Stomach (tissue), 9 donors: Measurements from ENCODE around the gene RAB26. TPM values are rescaled to one million over a fixed set of nuclear protein-coding genes. Genes with fewer than 3 reads are reported as not detected.

Source experiments
- DNase-seq, 2 donors: peaks; one replicate each; pipeline versions ENCODE4 v3.0.0 to v3.0.0-alpha.2; 2013 to 2019
- H3K27ac ChIP-seq, 5 donors: fragments of 200-600 bp in 4 of 5; sonication (generic) in 4 of 5; one replicate each; pipeline ENCODE4 v1.5.1; 2013 to 2019; ENCODE audit warnings: mild to moderate bottlenecking in 1 of 5, moderate library complexity in 1 of 5
- H3K27me3 ChIP-seq, 3 donors: fragments of 200-600 bp; sonication (generic); one replicate each; pipeline ENCODE4 v1.5.1; 2017 to 2019; ENCODE audit warnings: mixed run types in 1 of 3
- H3K36me3 ChIP-seq, 4 donors: fragments of 200-600 bp; sonication (generic); 1 replicate in 3 of 4; 2 replicates in 1 of 4; pipeline ENCODE4 v1.5.1; 2016 to 2019
- H3K4me1 ChIP-seq, 4 donors: fragments of 200-600 bp; sonication (generic); one replicate each; pipeline ENCODE4 v1.5.1; 2016 to 2019
- H3K4me3 ChIP-seq, 4 donors: fragments of 200-600 bp; sonication (generic) in 3 of 4; one replicate each; pipeline ENCODE4 v1.5.1; 2016 to 2019; ENCODE audit warnings: mild to moderate bottlenecking in 1 of 4
- H3K9me3 ChIP-seq, 4 donors: fragments of 200-600 bp; sonication (generic); one replicate each; pipeline ENCODE4 v1.5.1; 2016 to 2019
- EP300 ChIP-seq: sonication (generic); formaldehyde crosslinking; IDR thresholded peaks from one replicate; pipeline ENCODE4 v1.6.1; 2017; ENCODE audit warnings: antibody characterized with exemption
- POLR2A ChIP-seq, 4 donors: fragments of 450-650 bp; IDR thresholded peaks; one replicate each; pipeline ENCODE4 v1.6.1; 2016; ENCODE audit warnings: antibody characterized with exemption in 4 of 4, control low read depth in 2 of 4, mild to moderate bottlenecking in 1 of 4, moderate library complexity in 1 of 4
- POLR2AphosphoS5 ChIP-seq, 3 donors: sonication (generic); formaldehyde crosslinking; IDR thresholded peaks; one replicate each; pipeline ENCODE4 v1.6.1; 2016; ENCODE audit warnings: antibody characterized with exemption in 3 of 3
- WGBS, 5 donors: extraction: QIAGEN DNeasy Blood & Tissue Kit in 3 of 5; methylation state at CpG; one replicate each; pipeline versions ENCODE4 v1.1.5 to v1.1.7; 2013 to 2018; 5-methylcytosine and 5-hydroxymethylcytosine counted together
- intact Hi-C: fragments of 100-400 bp; cut with DNase I; formaldehyde crosslinking; loops from one replicate; pipeline ENCODE4 v1.15.1; 2023; ENCODE audit warnings: low total_unique reads
- polyA plus RNA-seq, 3 donors: library from polyadenylated mRNA; stranded (reverse); fragments of 200-250 nt; gene quantifications; one replicate each; pipeline ENCODE4 v1.2.3, GENCODE V29; 2013
- total RNA-seq, 5 donors: library from RNA; depleted of rRNA; stranded (reverse); fragments of >200 nt; gene quantifications; one replicate each; pipeline versions ENCODE4 v1.1.0 to v1.2.3, GENCODE V29; 2014 to 2016
- TF ChIP-seq, protein P1 (sequence below), 7 experiments: fragments of 450-650 bp in 4 of 7; fragments of 200-600 bp in 3 of 7; sonication (generic) in 3 of 7; IDR thresholded peaks; one replicate each; pipeline ENCODE4 v1.5.1; 2016 to 2019; ENCODE audit warnings: antibody characterized with exemption in 7 of 7, control low read depth in 2 of 7, mild to moderate bottlenecking in 1 of 7
- donor health status: healthy with polysubstance abuse.
- donor health status: Bipolar disorder and iron deficiency.
- donor health status: healthy.

Gene RAB26
- total and polyA plus RNA-seq, 8 donors = 15.1 to 114 (median 27.2) TPM; not detected in 3

DNA sequence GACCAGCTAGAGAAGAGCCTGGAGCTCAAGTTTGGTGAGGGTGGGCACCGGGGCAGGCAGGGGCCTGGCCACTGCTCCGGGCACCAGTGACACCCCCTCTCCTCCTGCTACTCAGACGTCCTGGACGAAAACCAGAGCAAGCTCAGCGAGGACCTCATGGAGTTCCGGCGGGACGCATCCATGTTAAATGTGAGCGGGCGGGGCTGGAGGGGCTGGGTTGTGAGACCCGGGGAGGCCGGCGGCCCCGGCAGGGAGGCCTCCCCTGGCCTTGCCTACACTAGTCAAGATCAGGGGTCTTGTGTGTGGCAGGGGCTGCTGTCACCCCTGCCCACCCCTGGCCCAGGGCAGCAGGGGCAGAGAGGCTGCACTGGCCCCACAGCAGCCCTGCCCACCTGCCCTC is 24.9 kb downstream of the RAB26 start:
- DNase-seq = no peak
- Histone ChIP-seq H3K4me3 (no peak overlapping the region), H3K4me1 (peaks cover 0 to 9% (median 3%) of the 10 kb centered on the region in 4 donors), H3K9me3 (no peaks in the 10 kb centered on the region), H3K36me3 (peaks cover 70 to 100% (median 99%) of the 10 kb centered on the region in 4 donors), H3K27me3 (peaks cover 0 to 4% (median 0%) of the 10 kb centered on the region in 3 donors), H3K27ac (no peak overlapping the region)
- intact Hi-C loops = no loop called here
- TF ChIP-seq POLR2A (IDR thresholded peaks at IDR 0.05) = no peak
- TF ChIP-seq, protein P1, sequence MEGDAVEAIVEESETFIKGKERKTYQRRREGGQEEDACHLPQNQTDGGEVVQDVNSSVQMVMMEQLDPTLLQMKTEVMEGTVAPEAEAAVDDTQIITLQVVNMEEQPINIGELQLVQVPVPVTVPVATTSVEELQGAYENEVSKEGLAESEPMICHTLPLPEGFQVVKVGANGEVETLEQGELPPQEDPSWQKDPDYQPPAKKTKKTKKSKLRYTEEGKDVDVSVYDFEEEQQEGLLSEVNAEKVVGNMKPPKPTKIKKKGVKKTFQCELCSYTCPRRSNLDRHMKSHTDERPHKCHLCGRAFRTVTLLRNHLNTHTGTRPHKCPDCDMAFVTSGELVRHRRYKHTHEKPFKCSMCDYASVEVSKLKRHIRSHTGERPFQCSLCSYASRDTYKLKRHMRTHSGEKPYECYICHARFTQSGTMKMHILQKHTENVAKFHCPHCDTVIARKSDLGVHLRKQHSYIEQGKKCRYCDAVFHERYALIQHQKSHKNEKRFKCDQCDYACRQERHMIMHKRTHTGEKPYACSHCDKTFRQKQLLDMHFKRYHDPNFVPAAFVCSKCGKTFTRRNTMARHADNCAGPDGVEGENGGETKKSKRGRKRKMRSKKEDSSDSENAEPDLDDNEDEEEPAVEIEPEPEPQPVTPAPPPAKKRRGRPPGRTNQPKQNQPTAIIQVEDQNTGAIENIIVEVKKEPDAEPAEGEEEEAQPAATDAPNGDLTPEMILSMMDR (IDR thresholded peaks at IDR 0.05) = no peak
- no peak for TF ChIP-seq POLR2AphosphoS5 (IDR thresholded peaks at IDR 0.05)
- no peak for TF ChIP-seq EP300
- WGBS, 5 donors = 88 to 92% (median 90%) methylated on average over 10 to 14 of the region's 14 CpGs

DNA sequence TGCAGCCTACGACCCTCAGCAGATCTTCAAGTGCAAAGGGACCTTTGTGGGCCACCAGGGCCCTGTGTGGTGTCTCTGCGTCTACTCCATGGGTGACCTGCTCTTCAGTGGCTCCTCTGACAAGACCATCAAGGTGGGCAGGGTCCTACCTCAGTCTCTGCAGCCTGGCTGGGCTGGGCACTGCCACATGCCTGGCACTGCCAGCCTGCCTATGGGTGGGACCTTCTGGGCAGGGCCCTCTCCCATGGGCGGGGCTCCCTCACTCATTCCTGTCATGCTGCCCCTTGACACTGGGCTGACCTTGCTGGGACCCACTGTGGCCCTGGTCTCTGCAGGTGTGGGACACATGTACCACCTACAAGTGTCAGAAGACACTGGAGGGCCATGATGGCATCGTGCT is 25.5 kb downstream of the RAB26 start:
- peaks cover 0 to 13% (median 5%) of the 10 kb centered on the region in 4 donors for H3K4me1 ChIP-seq
- peaks cover 0 to 8% (median 0%) of the 10 kb centered on the region in 3 donors for H3K27me3 ChIP-seq
- no peak overlapping the region for H3K27ac ChIP-seq
- intact Hi-C loops = no loop called here
- no peak for DNase-seq
- TF ChIP-seq, protein P1 (IDR thresholded peaks at IDR 0.05) = no peak
- no peak for TF ChIP-seq POLR2AphosphoS5 (IDR thresholded peaks at IDR 0.05)
- TF ChIP-seq POLR2A (IDR thresholded peaks at IDR 0.05) = no peak
- no peak for TF ChIP-seq EP300
- H3K36me3 ChIP-seq = peaks cover 70 to 94% (median 93%) of the 10 kb centered on the region in 4 donors
- H3K4me3 ChIP-seq = no peak overlapping the region
- H3K9me3 ChIP-seq = no peaks in the 10 kb centered on the region
- 63 to 97% (median 89%) methylated on average over 2 to 4 of the region's 4 CpGs for WGBS, 5 donors

DNA sequence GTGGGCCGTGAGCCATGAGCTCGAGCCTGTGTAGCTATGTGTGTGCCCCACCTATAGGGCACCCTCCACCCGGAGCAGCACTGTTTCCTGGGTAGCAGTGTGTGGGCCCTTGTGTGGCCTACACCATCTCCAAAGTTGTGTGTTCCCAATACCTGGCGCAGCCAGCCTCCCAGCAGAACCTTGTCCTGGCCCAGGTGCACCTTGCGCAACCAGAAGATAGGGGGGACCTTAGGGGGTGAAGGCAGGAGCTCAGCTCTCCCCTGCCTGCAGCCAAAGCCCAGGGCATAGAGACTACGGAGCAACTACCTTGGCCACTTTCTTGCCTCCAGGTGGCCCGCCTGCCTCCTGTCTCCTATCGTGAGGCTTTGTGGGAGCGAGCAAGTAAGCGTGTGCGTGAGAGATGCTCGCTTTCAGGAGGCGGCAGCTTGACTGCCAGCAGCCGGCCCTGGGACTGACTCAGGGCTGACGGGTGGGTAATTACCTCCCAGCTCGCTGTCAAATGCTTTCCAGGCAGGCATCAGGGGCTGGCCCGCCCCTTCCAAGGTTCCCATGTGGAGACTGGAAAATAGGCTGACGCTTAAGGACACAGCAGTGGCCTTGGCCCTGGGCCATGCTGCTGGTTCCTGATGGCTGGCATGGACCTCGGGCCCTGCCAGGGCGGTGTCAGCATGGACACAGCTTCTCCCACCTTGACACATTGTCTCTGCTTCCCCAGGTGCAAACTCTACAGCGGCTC is 26.1 kb downstream of the RAB26 start:
- DNase-seq = no peak
- no peak overlapping the region for H3K4me3 ChIP-seq
- peaks cover 0 to 13% (median 0%) of the 10 kb centered on the region in 3 donors for H3K27me3 ChIP-seq
- no peaks in the 10 kb centered on the region for H3K9me3 ChIP-seq
- peaks cover 0 to 13% (median 5%) of the 10 kb centered on the region in 4 donors for H3K4me1 ChIP-seq
- intact Hi-C loops = no loop called here
- WGBS, 5 donors = 88 to 93% (median 89%) methylated on average over 15 to 21 of the region's 21 CpGs
- peaks cover 70 to 88% (median 87%) of the 10 kb centered on the region in 4 donors for H3K36me3 ChIP-seq
- H3K27ac ChIP-seq = no peak overlapping the region
- TF ChIP-seq POLR2A (IDR thresholded peaks at IDR 0.05) = no peak
- TF ChIP-seq EP300 = no peak
- TF ChIP-seq, protein P1 (IDR thresholded peaks at IDR 0.05) = no peak
- TF ChIP-seq POLR2AphosphoS5 (IDR thresholded peaks at IDR 0.05) = no peak

DNA sequence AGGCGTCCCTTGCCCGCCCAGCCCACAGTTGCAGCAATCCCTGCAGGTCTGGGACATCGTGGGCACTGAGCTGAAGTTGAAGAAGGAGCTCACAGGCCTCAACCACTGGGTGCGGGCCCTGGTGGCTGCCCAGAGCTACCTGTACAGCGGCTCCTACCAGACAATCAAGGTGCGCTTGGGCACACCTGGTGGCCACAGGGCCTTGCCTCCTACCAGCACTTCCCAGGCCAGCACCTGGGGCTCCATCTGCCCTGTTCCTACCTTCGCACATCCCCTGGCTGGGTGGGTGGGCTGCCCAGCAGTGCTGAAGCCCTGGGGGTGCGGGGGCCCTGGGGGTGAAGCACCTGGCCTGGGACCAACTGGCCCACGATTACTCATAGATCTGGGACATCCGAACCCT is 27.0 kb downstream of the RAB26 start:
- Histone ChIP-seq H3K9me3 (no peaks in the 10 kb centered on the region), H3K36me3 (peaks cover 67 to 79% (median 78%) of the 10 kb centered on the region in 4 donors), H3K27ac (no peak overlapping the region), H3K27me3 (peaks cover 0 to 13% (median 0%) of the 10 kb centered on the region in 3 donors), H3K4me3 (no peak overlapping the region), H3K4me1 (peaks cover 0 to 13% (median 5%) of the 10 kb centered on the region in 4 donors)
- 91 to 97% (median 93%) methylated on average over 5 to 10 of the region's 10 CpGs for WGBS, 5 donors
- no peak for TF ChIP-seq POLR2A (IDR thresholded peaks at IDR 0.05)
- TF ChIP-seq POLR2AphosphoS5 (IDR thresholded peaks at IDR 0.05) = no peak
- TF ChIP-seq, protein P1 (IDR thresholded peaks at IDR 0.05) = no peak
- TF ChIP-seq EP300 = no peak
- intact Hi-C loops = no loop called here
- DNase-seq = no peak
